Activated effector memory CD4-positive, alpha-beta T cell treated with anti-CD3 and anti-CD28 coated beads, Interleukin-2, amount 50 U/mL, for 16 hours (primary cell): ENCODE data around the gene UTF1.
"Not testable (repeated sequence)": the region's sequence is repeated elsewhere in the genome, so short reads cannot be mapped to it uniquely, and the experiment has no call there.

ENCODE experiments used
- DNase-seq: peaks from one replicate; pipeline ENCODE4 v3.0.0-alpha.2; 2020

Gene UTF1

GRCh38 chr10:133210398-133211140, 19.4 kb upstream of the UTF1 start:
- no peak for DNase-seq

- no peak for DNase-seq
Observed at GRCh38 chr10:133211141-133211830, 18.7 kb upstream of the UTF1 start.

GRCh38 chr10:133211959-133212852, 17.8 kb upstream of the UTF1 start:
- DNase-seq = no peak

- DNase-seq = no peak
Observed at GRCh38 chr10:133212853-133213494, 17.0 kb upstream of the UTF1 start.

- no peak for DNase-seq
Observed at GRCh38 chr10:133213641-133214467, 16.2 kb upstream of the UTF1 start.

- no peak for DNase-seq
Observed at GRCh38 chr10:133214468-133215410, 15.3 kb upstream of the UTF1 start.

GRCh38 chr10:133215586-133215985, 14.4 kb upstream of the UTF1 start:
- DNase-seq = no peak

- no peak for DNase-seq
Observed at GRCh38 chr10:133216776-133217175, 13.2 kb upstream of the UTF1 start.

- no peak for DNase-seq
Observed at GRCh38 chr10:133217800-133218589, 12.0 kb upstream of the UTF1 start.

- DNase-seq = no peak
Observed at GRCh38 chr10:133218891-133219290, 11.1 kb upstream of the UTF1 start.

GRCh38 chr10:133219782-133220181, 10.2 kb upstream of the UTF1 start:
- no peak for DNase-seq

GRCh38 chr10:133221331-133221730, 8.7 kb upstream of the UTF1 start:
- no peak for DNase-seq

GRCh38 chr10:133221756-133222155, 8.3 kb upstream of the UTF1 start:
- not testable (repeated sequence) for DNase-seq

- no peak for DNase-seq
Observed at GRCh38 chr10:133224076-133224475, 5.9 kb upstream of the UTF1 start.

GRCh38 chr10:133224756-133225372, 5.2 kb upstream of the UTF1 start:
- no peak for DNase-seq

- no peak for DNase-seq
Observed at GRCh38 chr10:133225707-133226191, 4.3 kb upstream of the UTF1 start.

- no peak for DNase-seq
Observed at GRCh38 chr10:133226251-133226808, 3.7 kb upstream of the UTF1 start.

GRCh38 chr10:133227256-133227655, 2.8 kb upstream of the UTF1 start:
- no peak for DNase-seq
